ENCODE measurements around the gene CEBPB.

DNA sequence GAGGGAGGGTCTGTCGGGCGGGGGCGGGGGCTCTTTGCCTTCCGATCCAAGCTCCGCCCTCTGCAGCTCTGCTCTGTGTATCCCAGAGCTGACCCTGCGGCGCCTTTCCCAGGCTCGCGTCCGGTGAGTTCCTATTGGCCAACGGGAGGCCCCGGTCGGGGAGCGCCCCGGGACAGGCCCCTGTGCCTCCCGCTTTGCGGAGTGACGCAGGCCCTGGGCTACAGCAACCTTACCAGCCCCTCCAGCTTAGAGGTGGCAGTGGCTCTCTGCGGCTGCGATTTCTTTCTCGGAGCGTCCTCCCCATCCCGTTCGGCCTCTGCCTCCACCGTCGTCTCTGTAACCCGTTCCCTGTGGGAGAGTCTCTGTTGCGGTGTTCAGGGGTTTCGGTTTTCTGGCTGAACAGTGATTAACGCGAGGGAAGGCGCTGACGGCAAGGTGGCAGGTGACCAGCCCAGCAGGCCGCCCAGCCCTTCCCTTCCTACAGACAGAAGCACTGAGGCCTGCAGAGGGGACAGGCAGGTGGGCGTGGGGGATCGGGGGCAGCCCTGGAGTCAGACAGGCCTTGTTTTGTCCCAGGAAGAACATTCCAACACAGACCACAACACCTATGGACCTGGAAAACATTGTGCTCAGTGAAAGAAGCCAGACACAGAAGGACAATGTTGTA lies 18.1 kb upstream of the CEBPB start:
- TF ChIP-seq, protein P1, sequence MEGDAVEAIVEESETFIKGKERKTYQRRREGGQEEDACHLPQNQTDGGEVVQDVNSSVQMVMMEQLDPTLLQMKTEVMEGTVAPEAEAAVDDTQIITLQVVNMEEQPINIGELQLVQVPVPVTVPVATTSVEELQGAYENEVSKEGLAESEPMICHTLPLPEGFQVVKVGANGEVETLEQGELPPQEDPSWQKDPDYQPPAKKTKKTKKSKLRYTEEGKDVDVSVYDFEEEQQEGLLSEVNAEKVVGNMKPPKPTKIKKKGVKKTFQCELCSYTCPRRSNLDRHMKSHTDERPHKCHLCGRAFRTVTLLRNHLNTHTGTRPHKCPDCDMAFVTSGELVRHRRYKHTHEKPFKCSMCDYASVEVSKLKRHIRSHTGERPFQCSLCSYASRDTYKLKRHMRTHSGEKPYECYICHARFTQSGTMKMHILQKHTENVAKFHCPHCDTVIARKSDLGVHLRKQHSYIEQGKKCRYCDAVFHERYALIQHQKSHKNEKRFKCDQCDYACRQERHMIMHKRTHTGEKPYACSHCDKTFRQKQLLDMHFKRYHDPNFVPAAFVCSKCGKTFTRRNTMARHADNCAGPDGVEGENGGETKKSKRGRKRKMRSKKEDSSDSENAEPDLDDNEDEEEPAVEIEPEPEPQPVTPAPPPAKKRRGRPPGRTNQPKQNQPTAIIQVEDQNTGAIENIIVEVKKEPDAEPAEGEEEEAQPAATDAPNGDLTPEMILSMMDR (IDR thresholded peaks at IDR 0.05; ENCODE audit: low read depth, low read length, poor library complexity, severe bottlenecking): no peak
- no peak for TF ChIP-seq EZH2phosphoT487 (IDR thresholded peaks at IDR 0.05; ENCODE audit: borderline replicate concordance, low read length)
